HS-27A (cell line): ENCODE results near the gene CD84.
"Not testable (repeated sequence)": the region's sequence is repeated elsewhere in the genome, so short reads cannot be mapped to it uniquely, and the experiment has no call there.

ENCODE experiments used
- DNase-seq: peaks from one replicate; pipeline ENCODE4 v3.0.0-alpha.2; 2012; ENCODE audit warnings: low read depth, missing footprints

Gene CD84

GRCh38 chr1:160540859-160541233, 38.5 kb downstream of the CD84 start:
- DNase-seq = no peak

- DNase-seq = no peak
Observed at GRCh38 chr1:160539990-160540858, 39.1 kb downstream of the CD84 start.

- DNase-seq = no peak
Observed at GRCh38 chr1:160539684-160539989, 39.7 kb downstream of the CD84 start.

- DNase-seq = no peak
Observed at GRCh38 chr1:160538985-160539651, 40.2 kb downstream of the CD84 start.

GRCh38 chr1:160537714-160538665, 41.3 kb downstream of the CD84 start:
- no peak for DNase-seq

- DNase-seq = no peak
Observed at GRCh38 chr1:160534823-160535605, 44.3 kb downstream of the CD84 start.

GRCh38 chr1:160532557-160532813, 46.8 kb downstream of the CD84 start:
- DNase-seq = not testable (repeated sequence)

GRCh38 chr1:160531809-160532556, 47.3 kb downstream of the CD84 start:
- DNase-seq = not testable (repeated sequence)

- DNase-seq = not testable (repeated sequence)
Observed at GRCh38 chr1:160529401-160529952, 49.8 kb downstream of the CD84 start.

GRCh38 chr1:160523789-160524188, 55.5 kb downstream of the CD84 start:
- DNase-seq = not testable (repeated sequence)

- DNase-seq = no peak
Observed at GRCh38 chr1:160522622-160523345, 56.5 kb downstream of the CD84 start, which contains the start of gene SLAMF6. SLAMF6 (minus strand) TSS chr1:160523255; CDS start chr1:160523192, 63 bp downstream.

GRCh38 chr1:160522136-160522535, 57.2 kb downstream of the CD84 start:
- no peak for DNase-seq

- DNase-seq = no peak
Observed at GRCh38 chr1:160521554-160521953, 57.7 kb downstream of the CD84 start.

- no peak for DNase-seq
Observed at GRCh38 chr1:160520999-160521398, 58.3 kb downstream of the CD84 start.

GRCh38 chr1:160520582-160520981, 58.7 kb downstream of the CD84 start:
- no peak for DNase-seq

GRCh38 chr1:160519642-160520435, 59.5 kb downstream of the CD84 start:
- DNase-seq = no peak

- DNase-seq = not testable (repeated sequence)
Observed at GRCh38 chr1:160517519-160517918, 61.8 kb downstream of the CD84 start.

- DNase-seq = not testable (repeated sequence)
Observed at GRCh38 chr1:160515908-160516307, 63.4 kb downstream of the CD84 start.

- DNase-seq = no peak
Observed at GRCh38 chr1:160504651-160505050, 74.6 kb downstream of the CD84 start.
